Endometrium (tissue), 2 donors: ENCODE data around the gene MRPL34.
A peak's percentile ranks its signal among the peaks of the same experiment; 100 is the strongest.

Experiments
- FAIRE-seq: peaks from 2 replicates; lab custom pipeline; 2012; peaks lifted over from hg19 to GRCh38; lab: Jason Lieb, UNC
- donor health status: control.
- donor health status: control.

Gene MRPL34

DNA sequence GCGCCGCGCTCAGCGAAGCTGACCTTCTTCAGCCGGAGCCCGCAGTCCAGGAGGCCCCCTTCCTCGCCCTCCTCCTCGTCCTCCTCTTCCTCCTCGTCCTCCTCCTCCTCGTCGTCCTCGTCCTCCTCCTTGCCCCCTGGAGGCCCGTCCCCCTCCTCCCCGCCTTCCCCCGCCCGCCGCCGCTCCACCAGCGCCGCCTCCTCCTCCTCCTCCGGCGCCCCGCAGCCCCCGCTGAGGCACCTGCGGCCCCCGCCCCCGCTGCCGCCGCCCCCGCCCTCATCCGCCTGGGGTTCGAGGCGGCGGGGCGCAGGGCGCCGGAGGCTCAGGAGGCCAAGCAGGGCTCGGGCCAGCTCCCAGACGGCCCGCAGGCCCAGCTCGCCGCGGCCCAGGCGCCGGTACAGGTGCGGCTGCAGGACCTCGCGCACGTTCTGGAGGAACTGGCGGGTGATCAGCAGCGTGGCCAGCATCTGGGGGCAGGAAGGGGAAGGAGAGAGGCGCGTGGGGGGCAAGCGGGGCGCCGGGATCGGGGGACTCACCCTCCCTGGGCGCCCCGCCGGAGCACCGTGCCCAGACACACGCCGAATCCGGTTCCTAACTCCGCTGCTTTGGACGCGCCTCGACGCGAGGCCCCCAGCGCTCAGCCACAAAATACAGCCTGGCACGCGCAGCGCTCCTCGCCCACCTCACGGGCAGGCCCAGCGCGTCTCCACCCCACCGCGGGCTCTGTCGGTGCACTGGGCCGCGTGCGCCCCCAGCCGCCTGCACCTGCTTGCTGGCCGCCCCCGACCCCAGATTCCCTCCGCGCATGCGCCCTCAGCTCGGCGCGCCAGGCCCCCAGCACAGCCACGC, 23.1 kb downstream of the MRPL34 start:
- FAIRE-seq: no peak

DNA sequence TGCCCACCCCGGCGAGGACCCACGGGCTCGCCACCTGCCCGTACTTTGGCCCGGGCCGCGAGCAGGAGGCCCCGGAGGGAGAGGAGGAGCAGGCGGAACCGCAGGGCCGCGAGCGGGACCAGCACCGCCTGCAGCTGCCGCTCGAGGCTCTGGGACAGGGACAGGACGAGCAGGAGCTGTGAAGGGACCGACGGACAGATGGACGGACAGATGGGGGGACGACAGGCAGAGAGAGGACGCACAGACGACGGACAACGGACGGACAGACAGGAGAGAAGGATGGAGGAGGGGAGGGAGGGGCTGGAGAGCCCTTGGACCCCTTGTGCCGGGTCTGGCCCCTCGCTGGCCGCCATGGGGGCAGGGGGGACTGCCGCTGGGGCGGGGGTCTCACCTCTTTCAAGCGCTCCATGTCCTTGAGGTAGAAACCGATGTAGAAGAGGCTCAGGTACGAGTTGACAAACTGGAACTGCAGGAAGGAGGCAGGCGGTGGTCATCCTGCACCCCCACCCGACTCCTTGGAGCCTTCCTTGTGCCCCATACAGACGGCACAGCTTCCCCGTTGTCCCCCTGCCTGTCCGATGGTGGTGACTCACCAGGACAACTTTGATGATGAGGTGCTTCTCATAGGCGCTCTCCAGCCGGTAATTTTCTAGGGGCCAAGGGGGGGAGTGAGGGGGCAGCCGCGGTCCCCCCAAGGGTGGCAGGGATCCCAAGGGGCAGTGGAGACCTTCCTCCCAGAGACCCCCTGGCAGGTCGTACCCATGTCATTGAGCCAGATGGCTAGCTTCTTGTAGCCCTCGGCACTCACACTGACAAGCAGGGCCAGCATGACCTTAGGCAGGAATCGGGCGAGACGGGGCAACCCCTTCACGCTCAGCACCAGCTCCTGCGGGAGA, 23.9 kb downstream of the MRPL34 start:
- no peak for FAIRE-seq

DNA sequence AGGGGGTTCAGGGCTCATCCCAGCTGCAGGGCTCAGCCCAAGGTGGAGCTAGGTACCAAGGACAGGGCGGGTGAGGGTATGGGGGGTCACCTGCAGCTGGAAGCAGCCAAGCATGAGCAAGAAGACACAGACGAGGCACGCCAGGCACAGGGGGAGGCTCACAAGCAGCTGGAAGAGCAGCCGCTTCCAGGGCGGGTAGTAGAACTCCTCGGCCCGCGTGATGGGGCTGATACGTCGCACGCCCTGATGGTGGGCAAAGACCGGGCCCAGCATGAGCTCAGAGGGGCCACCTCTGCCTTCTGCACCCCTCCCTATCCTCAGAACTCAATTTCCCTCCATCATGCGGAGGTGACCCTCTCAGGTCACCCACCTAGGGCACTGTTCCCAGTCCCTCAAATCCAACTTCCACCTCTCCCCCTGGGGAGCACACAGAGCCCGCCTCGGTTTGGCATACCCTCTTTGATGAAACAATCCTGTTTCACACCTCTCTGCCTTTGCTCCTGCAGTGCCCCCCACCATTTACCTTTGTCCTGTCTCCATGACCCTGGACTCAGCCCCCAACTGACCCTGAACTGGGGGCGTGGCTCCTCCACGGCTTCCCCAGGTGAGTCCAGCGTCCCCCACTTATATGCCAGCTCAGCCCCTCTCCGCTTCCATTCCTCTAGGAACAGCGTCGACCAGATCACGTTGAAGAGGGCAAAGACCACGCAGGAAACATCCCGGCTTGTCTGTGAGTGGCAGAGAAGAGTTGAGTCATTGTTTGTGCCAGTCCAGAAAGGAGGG, 24.8 kb downstream of the MRPL34 start:
- FAIRE-seq: no peak

DNA sequence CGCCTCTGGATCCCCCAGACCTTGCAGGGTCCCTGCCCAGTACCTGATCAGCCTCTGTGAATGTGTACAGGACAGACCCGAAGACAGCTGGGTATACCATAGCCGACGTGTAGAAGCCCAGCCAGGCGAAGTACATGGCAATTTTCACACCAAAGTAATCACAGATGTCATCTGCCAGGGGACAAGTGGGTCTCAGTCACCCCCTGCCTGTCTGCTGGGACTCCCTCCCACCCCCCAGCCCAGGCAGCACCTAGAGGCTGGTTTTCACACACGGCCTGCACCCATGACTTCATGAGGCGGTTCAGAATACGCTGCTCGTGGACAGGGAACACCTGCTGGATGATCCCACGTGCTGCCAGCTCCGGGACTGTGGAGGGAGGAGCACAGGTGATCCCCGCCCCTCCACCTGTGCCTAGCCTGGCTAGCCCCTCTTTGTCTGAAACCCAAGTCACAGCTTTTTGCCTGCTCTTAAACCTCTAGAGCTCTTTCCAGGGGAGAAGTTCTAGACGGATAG, 25.4 kb downstream of the MRPL34 start:
- no peak for FAIRE-seq

DNA sequence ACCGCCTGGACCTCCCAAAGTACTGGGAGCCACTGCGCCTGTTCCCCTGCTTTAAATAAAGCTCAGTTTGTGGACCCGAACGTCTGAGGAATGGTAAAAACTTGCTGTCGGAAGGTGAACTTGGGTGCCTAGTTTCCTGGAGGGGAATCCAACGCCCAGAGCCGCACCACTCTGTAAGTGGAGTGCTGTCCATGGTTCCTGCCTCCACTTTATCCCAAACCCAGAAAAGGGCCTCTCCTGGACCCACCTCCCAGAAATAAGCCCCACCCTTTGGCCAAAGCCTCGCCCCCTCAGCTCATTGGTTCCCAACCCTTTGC, 26.6 kb downstream of the MRPL34 start:
- FAIRE-seq: no peak

DNA sequence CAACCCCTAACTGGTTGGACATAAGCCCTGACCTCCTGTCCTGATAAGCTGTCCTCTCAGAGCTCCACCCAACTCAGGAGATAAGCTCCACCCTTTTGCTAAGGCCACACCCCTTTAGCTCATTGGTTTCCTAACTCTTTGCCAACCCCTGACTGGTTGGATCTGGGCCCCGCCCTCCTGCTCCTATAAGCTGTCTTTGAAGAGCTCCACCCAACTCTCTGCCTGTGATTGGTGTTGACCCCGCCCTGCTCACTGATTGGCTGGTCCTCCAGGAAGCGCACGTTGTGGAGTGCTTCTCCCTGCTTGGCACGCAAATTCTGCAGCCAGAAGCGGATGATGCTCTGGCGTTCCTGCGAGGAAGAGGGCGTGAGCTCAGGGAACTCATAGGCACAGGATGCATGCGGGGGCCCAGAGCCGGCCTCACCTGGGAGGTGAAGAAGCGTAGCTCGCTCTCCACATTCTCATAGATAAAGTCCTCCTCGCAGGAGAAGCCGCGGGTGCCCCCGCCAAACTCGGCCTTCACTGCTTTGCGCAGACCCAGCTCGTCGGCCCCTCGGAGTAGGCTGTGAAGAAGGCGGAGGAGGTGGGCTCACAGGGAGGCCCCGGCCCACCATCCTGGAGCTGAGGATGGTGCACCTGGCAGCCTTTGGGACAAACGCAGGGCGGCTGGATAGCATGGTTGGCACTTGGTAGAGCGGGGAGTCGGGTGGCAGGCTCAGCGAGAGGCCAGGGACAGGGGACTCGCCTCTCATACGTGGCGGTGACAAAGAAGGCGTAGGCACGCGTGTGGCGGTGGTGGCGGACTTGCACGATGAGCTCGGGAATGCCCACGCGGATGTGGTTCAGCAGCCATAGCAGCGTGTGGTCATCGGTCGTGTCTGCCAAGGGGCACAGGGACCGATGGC, 27.3 kb downstream of the MRPL34 start:
- FAIRE-seq: no peak

DNA sequence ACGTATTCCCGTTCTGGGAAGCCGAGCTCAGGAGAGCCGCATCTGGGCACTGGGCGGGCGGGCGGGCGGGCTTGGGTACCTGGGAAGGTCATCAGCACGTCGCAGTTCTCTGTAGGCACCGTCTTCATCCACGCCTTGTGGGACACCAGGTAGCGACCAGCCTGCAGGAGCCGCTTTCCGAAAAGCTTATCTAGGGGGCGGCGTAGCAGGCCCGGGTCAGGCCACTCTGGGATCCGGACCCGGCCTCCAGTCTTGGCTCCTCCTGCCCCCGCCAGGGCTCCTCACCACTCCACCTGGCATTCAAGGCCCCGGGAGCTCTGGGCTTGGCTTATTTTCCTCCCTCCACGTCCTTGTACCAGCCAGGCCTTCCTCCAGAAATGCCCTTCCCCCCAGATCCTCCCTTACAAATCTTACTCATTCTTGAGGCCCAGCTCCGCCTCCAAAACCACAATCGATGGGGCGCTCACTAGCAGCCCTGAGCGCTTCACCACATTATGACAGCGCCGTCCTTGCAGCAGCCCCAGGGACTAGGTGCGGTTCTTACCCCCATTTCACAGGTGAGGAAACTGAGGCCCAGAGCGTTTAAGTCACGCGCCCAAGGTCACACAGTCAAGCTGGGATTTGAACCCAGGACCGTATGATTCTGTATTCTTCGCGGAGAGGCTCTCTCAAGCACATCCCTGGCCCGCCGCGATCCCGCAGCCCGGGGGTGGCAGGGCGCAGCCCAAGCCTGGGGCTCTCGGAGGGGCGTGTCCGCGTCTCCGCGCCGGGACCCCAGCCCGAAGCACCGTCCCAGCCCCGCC, 28.1 kb downstream of the MRPL34 start:
- no peak for FAIRE-seq

DNA sequence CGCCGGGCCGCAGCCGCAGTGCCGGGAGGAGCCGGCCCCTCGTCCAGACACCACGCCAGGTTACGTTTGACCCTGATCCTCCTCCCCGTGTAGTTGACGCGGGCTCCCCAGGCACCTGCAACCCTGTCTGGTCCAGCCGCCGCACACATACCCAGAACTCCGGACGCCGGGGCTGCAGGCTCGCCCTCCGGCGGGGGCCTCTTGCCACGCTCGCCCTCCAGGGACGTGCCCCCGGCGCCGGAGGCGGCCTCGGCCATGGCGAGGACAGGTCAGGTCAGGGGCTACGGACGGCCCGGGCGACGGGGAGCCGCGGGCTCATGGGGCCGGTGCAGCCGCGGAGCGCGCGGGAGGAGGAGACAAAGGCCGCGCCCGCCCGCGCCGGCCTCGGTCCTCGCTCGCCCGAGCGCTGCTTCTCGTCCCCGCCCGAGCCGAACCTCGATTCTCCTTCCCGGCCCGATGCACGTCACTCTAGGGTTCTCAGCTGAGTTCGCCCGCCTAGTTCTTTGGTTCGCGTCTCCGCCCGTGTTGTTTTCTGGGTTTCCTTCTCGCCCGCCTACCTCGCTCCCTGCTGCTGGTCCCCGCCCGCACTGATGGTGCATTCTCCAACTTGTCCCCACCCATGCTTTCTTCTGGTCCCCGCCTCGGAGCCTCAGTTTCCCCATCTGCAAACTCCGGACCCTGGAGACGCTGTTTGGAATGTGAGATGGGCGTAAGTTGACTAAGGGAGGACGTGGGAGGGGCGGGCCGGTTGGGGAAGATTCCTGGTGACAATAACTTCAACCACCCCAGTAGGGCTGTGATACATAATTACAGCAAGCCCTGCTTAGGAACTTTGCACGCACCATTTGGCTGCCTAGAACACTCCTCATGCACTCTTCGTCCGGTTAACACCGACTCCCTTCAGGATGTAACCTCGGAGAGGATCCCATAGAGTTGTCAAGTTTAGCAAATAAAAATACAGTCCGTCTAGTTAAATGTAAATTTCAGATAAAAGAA, 29.0 kb downstream of the MRPL34 start, which contains the start of gene ANO8:
TSS of gene ANO8 (minus strand) at position 442 of the 996 bp plus-strand sequence. CDS start at position 257, 185 bp downstream.
- peak; percentile 35 for FAIRE-seq

DNA sequence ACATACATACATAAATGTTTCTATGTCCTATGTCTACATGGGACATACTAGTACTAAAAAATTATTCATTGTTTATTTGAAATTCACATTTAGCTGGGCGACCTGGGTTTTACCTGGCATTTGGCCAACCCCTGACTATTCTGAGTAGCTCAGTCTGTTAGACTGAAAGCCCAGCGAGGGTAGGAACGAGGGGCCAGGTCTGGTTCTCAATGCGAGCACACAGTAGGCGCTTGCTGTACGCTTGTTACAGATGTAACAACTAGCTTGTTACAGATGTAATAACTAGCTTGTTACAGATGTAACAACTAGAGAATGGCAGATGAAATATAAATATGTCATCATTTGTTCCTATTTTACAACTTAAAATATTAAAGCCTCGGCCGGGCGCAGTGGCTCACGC, 29.9 kb downstream of the MRPL34 start:
- no peak for FAIRE-seq

DNA sequence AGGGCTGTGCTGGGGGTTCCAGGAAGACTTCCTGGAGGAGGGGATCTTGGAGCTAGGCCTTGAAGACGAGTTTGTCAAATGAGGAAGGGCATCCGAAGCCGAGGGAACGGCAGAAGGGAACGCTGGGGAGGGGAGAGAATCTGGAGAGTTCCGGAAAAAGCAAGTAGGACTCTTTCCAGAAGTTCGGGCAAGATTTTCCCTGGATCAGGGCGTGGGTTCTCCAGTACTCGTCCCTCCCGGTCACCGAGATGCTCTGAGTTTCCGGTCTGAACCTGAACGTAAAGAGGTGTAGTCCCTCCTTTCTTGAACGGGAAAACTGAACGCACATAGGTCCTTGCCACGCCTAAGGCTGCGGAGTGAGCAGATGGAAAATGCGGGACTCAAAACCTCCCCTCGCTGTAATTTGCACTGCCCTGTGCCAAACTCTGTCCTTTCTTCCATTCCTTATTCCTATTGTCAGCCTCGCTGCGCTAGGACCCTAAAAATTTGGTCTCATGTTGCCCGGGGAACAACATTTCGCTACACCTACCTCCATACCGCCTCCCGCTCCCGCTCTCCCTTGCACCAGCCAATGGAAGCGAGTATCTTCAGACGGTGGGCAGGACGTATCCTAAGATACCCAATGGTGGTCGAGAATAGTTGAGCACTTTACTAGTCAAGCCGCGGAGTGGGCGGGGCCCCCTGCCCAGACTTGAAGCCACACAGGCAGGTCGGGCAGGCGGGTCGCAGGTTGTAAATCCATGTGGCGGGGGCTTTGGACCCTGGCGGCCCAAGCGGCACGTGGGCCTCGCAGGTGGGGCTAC, 31.4 kb downstream of the MRPL34 start, which contains the start of gene GTPBP3:
TSS of gene GTPBP3 (plus strand) at position 682 of the 803 bp plus-strand sequence. CDS start at position 741, 59 bp downstream.
- FAIRE-seq: peak; percentile 96

DNA sequence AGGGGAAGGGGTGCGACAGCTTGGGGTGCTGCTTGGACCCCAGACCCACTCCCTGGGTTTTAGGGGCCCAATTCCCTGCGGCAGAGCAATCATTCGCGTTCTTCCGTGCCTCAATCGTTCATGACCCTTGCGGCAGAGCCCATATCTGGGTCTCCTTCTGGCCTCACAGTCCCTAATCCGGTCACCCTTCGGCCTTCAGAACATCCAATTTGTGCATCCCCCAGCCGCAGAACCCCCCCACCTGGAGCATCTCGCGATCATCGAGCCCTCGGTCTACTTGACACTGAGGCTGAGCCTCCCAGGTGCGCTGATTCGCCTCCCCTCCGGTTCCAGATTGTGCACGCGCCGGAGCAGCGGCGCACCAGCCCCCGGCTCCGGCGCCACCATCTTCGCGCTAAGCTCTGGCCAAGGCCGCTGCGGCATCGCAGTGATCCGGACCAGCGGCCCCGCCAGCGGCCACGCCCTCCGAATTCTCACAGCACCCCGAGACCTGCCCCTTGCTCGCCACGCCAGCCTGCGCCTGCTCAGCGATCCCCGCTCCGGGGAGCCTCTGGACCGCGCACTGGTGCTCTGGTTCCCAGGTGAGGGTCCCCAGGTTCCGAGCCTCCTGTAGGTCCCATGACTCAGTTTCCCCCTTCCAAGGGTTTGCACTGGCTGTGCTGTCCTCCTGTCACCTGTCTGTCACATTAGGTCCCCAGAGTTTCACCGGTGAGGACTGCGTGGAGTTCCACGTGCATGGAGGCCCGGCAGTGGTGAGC, 32.2 kb downstream of the MRPL34 start:
- FAIRE-seq: no peak

DNA sequence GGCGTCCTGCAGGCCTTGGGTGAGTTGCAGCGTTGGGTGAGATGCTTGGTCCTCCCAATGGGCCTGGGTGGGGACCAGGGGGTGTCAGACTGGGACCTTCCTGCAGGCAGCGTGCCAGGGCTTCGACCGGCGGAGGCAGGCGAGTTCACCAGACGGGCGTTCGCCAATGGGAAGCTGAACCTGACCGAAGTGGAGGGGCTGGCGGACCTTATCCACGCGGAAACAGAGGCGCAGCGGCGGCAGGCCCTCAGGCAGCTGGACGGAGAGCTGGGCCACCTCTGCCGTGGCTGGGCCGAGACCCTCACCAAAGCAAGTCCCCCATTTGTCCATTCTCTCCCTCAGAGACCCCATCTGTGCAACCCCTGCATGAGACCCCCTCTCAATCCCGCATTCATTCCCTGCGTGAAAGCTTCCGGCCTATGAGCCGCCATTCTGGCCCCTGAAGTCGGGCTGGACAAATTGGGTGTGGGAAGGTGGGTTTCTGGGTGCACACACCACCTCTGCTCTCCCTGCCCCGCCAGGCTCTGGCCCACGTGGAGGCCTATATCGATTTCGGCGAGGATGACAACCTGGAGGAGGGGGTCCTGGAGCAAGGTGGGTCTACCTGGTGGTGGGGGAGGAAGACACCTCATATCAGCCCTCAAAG, 32.9 kb downstream of the MRPL34 start:
- no peak for FAIRE-seq

DNA sequence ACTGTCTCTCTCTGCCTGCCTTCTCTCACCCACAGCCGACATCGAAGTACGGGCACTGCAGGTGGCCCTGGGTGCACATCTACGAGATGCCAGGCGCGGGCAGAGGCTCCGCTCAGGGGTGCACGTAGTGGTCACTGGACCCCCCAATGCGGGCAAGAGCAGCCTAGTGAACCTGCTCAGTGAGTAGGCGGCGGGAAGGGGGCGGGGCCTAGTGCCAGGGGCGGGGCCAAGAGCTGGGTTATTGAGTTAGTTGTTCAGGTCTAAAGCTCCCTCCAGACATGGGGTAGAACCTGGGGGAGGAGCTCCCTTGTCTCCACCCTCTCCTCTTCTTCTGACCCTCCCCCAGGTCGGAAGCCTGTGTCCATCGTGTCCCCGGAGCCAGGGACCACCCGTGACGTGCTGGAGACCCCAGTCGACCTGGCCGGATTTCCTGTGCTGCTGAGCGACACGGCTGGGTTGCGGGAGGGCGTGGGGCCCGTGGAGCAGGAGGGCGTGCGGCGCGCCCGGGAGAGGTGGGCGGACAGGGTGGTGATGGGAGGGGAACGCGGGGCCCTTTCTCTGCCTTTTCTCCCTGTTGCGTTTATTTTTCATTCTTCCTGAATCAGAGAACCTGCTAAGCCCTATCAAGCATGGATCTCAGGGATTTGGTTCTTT, 33.5 kb downstream of the MRPL34 start:
- FAIRE-seq: no peak

DNA sequence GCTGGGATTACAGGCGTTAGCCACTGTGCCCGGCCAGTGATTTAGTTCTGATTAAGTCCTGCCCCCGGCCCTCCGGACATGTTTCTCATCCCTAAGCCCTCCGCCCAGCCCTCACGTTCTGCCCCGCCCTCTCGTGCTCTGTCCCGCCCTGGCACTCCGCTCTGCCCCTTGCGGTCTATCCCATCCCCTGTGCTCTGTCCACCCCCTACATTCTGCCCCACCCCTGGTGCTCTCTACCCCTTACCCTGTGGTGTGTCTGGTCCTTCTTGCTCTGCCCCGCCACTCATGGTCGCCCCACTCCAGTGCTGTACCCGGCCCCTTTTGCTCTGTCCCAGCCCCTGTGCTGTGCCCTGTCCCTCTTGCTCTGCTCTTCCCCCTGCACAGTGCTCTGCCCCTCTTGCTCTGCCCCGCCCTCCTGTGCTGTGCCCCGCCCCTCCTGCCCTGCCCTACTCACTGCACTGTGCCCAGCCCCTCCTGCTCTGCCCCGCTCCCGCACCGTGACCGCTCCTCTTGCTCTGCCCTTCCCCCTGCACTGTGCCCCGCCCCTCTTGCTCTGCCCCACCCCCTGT, 34.7 kb downstream of the MRPL34 start:
- FAIRE-seq: no peak

DNA sequence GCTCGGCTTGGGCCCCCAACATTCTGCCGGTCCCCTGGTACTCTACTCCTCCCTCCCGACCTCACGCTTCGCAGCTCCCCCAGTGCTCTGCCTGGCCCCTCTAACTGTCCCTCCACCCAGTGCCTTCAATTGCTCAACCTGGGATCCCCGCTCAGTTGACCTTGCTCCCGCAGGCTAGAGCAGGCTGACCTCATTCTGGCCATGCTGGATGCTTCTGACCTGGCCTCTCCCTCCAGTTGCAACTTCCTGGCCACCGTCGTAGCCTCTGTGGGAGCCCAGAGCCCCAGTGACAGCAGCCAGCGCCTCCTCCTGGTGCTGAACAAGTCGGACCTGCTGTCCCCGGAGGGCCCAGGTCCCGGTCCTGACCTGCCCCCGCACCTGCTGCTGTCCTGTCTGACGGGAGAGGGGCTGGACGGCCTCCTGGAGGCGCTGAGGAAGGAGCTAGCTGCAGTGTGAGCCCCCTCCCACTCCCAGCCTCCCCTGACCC, 35.2 kb downstream of the MRPL34 start:
- FAIRE-seq: no peak

DNA sequence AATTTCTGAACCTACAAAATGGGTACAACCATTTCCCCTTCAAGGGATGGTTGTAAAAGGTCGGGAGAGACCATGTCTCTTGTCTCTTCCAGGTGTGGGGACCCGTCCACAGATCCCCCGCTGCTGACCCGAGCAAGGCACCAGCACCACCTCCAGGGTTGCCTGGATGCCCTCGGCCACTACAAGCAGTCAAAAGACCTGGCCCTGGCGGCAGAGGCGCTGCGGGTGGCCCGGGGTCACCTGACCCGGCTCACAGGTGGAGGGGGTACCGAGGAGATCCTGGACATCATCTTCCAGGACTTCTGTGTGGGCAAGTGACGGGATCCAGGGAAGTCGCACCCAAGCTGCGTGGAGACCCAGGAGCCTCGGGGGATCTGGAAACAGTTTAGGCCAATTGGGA, 35.7 kb downstream of the MRPL34 start:
- no peak for FAIRE-seq
